Measurements from ENCODE around the gene ELOVL5. TPM values are rescaled to one million over a fixed set of nuclear protein-coding genes. Genes with fewer than 3 reads are reported as not detected.

Gene ELOVL5
- total RNA-seq, 4 donors from 2014 or later = 14.3 to 63.1 (median 29.2) TPM

- DNase-seq = no peak
- Histone ChIP-seq H3K9me3 (no peaks in the 10 kb centered on the region), H3K27me3 (no peaks in the 10 kb centered on the region), H3K27ac (no peak overlapping the region), H3K36me3 (no peaks in the 10 kb centered on the region), H3K4me3 (no peak overlapping the region), H3K4me1 (peaks cover 4 to 53% (median 10%) of the 10 kb centered on the region in 4 donors)
- intact Hi-C loops (cut with DNase I; ENCODE audit: low total_unique reads) (no loop called here), in situ Hi-C loops (cut with MboI; ENCODE audit: low pct_ligation_motif_present in 1 of 4, low pct_unique_long_range_greater_than_20kb in 1 of 4, low sequenced_read_pairs in 3 of 4) (no loop called here)
- WGBS, 2 donors (ENCODE audit: low coverage in 1 of 2) = 86 to 91% methylated on average over 2 of the region's 2 CpGs
- no peak for TF ChIP-seq EP300 (IDR thresholded peaks at IDR 0.05; ENCODE audit: low read depth)
- TF ChIP-seq POLR2A (IDR thresholded peaks at IDR 0.05) = no peak
- TF ChIP-seq CTCF (IDR thresholded peaks at IDR 0.05) = no peak
- TF ChIP-seq POLR2AphosphoS5 (IDR thresholded peaks at IDR 0.05) = no peak
These were observed 17.1 kb downstream of the ELOVL5 start for GRCh38 chr6:53331678-53332077.

GRCh38 chr6:53330137-53330536 is 18.6 kb downstream of the ELOVL5 start:
- no peaks in the 10 kb centered on the region for H3K36me3 ChIP-seq
- no peaks in the 10 kb centered on the region for H3K9me3 ChIP-seq
- H3K27ac ChIP-seq = no peak overlapping the region
- no peak overlapping the region for H3K4me3 ChIP-seq
- H3K4me1 ChIP-seq = peaks cover 4 to 48% (median 9%) of the 10 kb centered on the region in 4 donors
- DNase-seq = no peak
- no peaks in the 10 kb centered on the region for H3K27me3 ChIP-seq
- no peak for TF ChIP-seq POLR2A (IDR thresholded peaks at IDR 0.05)
- no peak for TF ChIP-seq EP300 (IDR thresholded peaks at IDR 0.05; ENCODE audit: low read depth)
- no peak for TF ChIP-seq CTCF (IDR thresholded peaks at IDR 0.05)
- TF ChIP-seq POLR2AphosphoS5 (IDR thresholded peaks at IDR 0.05) = no peak
- WGBS, 2 donors (ENCODE audit: low coverage in 1 of 2) = 20 to 49% methylated on average over 1 of the region's 1 CpG
- intact Hi-C loops (cut with DNase I; ENCODE audit: low total_unique reads) = no loop called here
- in situ Hi-C loops (cut with MboI; ENCODE audit: low pct_ligation_motif_present in 1 of 4, low pct_unique_long_range_greater_than_20kb in 1 of 4, low sequenced_read_pairs in 3 of 4) = no loop called here

GRCh38 chr6:53328375-53328774 is 20.4 kb downstream of the ELOVL5 start:
- intact Hi-C loops (cut with DNase I; ENCODE audit: low total_unique reads) = no loop called here
- Histone ChIP-seq H3K36me3 (no peaks in the 10 kb centered on the region), H3K4me1 (peaks cover 0 to 32% (median 8%) of the 10 kb centered on the region in 4 donors), H3K27ac (peak overlapping the region in 3 of 4 donors; percentile 11 to 80 (median 13)), H3K4me3 (no peak overlapping the region), H3K27me3 (no peaks in the 10 kb centered on the region), H3K9me3 (no peaks in the 10 kb centered on the region)
- no peak for TF ChIP-seq EP300 (IDR thresholded peaks at IDR 0.05; ENCODE audit: low read depth)
- no peak for TF ChIP-seq POLR2AphosphoS5 (IDR thresholded peaks at IDR 0.05)
- DNase-seq = no peak
- in situ Hi-C loops (cut with MboI; ENCODE audit: low pct_ligation_motif_present in 1 of 4, low pct_unique_long_range_greater_than_20kb in 1 of 4, low sequenced_read_pairs in 3 of 4) = no loop called here

GRCh38 chr6:53327017-53327395 is 21.7 kb downstream of the ELOVL5 start:
- Histone ChIP-seq H3K4me3 (no peak overlapping the region), H3K27me3 (no peaks in the 10 kb centered on the region), H3K27ac (peak overlapping the region; percentile 38 to 80 (median 73)), H3K9me3 (no peaks in the 10 kb centered on the region), H3K4me1 (peaks cover 0 to 34% (median 9%) of the 10 kb centered on the region in 4 donors), H3K36me3 (no peaks in the 10 kb centered on the region)
- no peak for TF ChIP-seq POLR2A (IDR thresholded peaks at IDR 0.05)
- in situ Hi-C loops (cut with MboI; ENCODE audit: low pct_ligation_motif_present in 1 of 4, low pct_unique_long_range_greater_than_20kb in 1 of 4, low sequenced_read_pairs in 3 of 4) = no loop called here
- DNase-seq = no peak
- intact Hi-C loops (cut with DNase I; ENCODE audit: low total_unique reads) = no loop called here

GRCh38 chr6:53326372-53327016 is 22.3 kb downstream of the ELOVL5 start:
- 71 to 73% methylated on average over 2 to 11 of the region's 11 CpGs for WGBS, 2 donors (ENCODE audit: low coverage in 1 of 2)
- H3K4me1 ChIP-seq = peaks cover 3 to 40% (median 11%) of the 10 kb centered on the region in 4 donors
- no peaks in the 10 kb centered on the region for H3K36me3 ChIP-seq
- H3K4me3 ChIP-seq = no peak overlapping the region
- DNase-seq = peak; percentile 33
- H3K27ac ChIP-seq = peak overlapping the region; percentile 46 to 80 (median 73)
- intact Hi-C loops (cut with DNase I; ENCODE audit: low total_unique reads) (no loop called here), in situ Hi-C loops (cut with MboI; ENCODE audit: low pct_ligation_motif_present in 1 of 4, low pct_unique_long_range_greater_than_20kb in 1 of 4, low sequenced_read_pairs in 3 of 4) (no loop called here)
- no peaks in the 10 kb centered on the region for H3K9me3 ChIP-seq
- H3K27me3 ChIP-seq = no peaks in the 10 kb centered on the region
- peak; percentile 21 to 63 (median 58) for TF ChIP-seq POLR2AphosphoS5 (IDR thresholded peaks at IDR 0.05)
- no peak for TF ChIP-seq POLR2A (IDR thresholded peaks at IDR 0.05)
